IMR-90 (cell line): ENCODE measurements around the gene CLSTN1.

ENCODE experiments used
- POLR2A ChIP-seq: IDR thresholded peaks from 2 replicates; pipeline ENCODE4 v1.6.1; 2012; ENCODE audit warnings: mild to moderate bottlenecking, low read depth, low read length
- TF ChIP-seq, protein P1 (sequence below): conservative IDR thresholded peaks from 2 replicates; pipeline ENCODE4 v1.5.1; 2012; ENCODE audit warnings: mild to moderate bottlenecking, low read depth, low read length, improper control_type of control experiment

DNA sequence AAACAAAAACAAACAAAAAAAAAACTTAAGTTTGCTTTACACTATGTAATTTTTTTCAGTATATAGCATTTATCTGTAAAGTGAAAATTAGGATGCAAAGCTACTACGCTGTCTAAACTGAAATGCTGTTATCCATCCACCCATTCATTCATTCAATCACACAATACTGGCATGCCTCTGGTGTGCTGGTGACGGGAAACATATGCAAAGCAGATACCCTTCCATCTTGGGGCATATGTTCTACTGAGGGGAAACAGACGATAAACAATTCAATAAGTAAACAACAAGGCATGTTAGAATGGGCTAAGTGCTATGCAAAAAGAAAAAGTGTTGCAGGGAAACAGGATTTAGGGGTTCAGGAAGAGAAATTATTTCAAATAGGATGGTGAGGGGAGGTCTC is 3.2 kb downstream of the CLSTN1 start:
- TF ChIP-seq POLR2A = no peak
- TF ChIP-seq, protein P1, sequence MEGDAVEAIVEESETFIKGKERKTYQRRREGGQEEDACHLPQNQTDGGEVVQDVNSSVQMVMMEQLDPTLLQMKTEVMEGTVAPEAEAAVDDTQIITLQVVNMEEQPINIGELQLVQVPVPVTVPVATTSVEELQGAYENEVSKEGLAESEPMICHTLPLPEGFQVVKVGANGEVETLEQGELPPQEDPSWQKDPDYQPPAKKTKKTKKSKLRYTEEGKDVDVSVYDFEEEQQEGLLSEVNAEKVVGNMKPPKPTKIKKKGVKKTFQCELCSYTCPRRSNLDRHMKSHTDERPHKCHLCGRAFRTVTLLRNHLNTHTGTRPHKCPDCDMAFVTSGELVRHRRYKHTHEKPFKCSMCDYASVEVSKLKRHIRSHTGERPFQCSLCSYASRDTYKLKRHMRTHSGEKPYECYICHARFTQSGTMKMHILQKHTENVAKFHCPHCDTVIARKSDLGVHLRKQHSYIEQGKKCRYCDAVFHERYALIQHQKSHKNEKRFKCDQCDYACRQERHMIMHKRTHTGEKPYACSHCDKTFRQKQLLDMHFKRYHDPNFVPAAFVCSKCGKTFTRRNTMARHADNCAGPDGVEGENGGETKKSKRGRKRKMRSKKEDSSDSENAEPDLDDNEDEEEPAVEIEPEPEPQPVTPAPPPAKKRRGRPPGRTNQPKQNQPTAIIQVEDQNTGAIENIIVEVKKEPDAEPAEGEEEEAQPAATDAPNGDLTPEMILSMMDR = no peak
